GM19455 (cell line): ENCODE measurements around the gene PRND.

Experiments
- ATAC-seq: cut with Tn5 transposase; IDR thresholded peaks from one replicate; pipeline ENCODE4 v1.9.1; 2021; ENCODE audit not compliant: unreplicated experiment

The PRND gene

GRCh38 chr20:4775322-4776078, 53.8 kb downstream of the PRND start:
- no peak for ATAC-seq

GRCh38 chr20:4776079-4776630, 54.4 kb downstream of the PRND start:
- ATAC-seq: no peak
